Large intestine (tissue), 12 donors: ENCODE measurements around the gene CARD14. TPM values are rescaled to one million over a fixed set of nuclear protein-coding genes. Genes with fewer than 3 reads are reported as not detected.

Experiments
- DNase-seq, 2 donors: peaks; one replicate each; pipeline versions ENCODE4 v3.0.0 to v3.0.0-alpha.2; 2013
- H3K27ac ChIP-seq: one replicate; pipeline ENCODE4 v1.5.1; 2013; ENCODE audit warnings: low read length
- H3K27me3 ChIP-seq: 2 replicates; pipeline ENCODE4 v1.6.1; 2013; ENCODE audit warnings: low read length; ENCODE audit not compliant: control insufficient read depth, insufficient read depth
- H3K36me3 ChIP-seq: 2 replicates; pipeline ENCODE4 v1.6.1; 2013; ENCODE audit warnings: low read length; ENCODE audit not compliant: control insufficient read depth, insufficient read depth
- H3K4me1 ChIP-seq: one replicate; pipeline ENCODE4 v1.6.1; 2013; ENCODE audit warnings: low read length; ENCODE audit not compliant: control insufficient read depth, insufficient read depth
- H3K4me3 ChIP-seq: one replicate; pipeline ENCODE4 v1.5.1; 2013; ENCODE audit warnings: low read length
- H3K9me3 ChIP-seq: one replicate; pipeline ENCODE4 v1.6.1; 2013; ENCODE audit warnings: mild to moderate bottlenecking, low read depth, low read length, moderate library complexity; ENCODE audit not compliant: control insufficient read depth
- WGBS: methylation state at CpG from one replicate; pipeline ENCODE4 v1.1.5; 2013; ENCODE audit warnings: low lambda C conversion rate; ENCODE audit not compliant: insufficient coverage; 5-methylcytosine and 5-hydroxymethylcytosine counted together
- long read RNA-seq, 11 donors: transcript quantifications; one replicate each; lab custom pipeline, GENCODE V29; 2026
- polyA plus RNA-seq: library from polyadenylated mRNA; unstranded; fragments of 120-200 nt; gene quantifications from one replicate; pipeline ENCODE4 v1.2.1, GENCODE V29; 2013

The CARD14 gene
- polyA plus RNA-seq, result 3.2 TPM
- long read RNA-seq, donor 1, result 0 reads
- long read RNA-seq, donor 2, partial matches to known transcripts, result 20 of 20 reads
- long read RNA-seq, donor 2, other reads (novel, unspliced or antisense), result 0 of 20 reads
- long read RNA-seq, donor 3, result 0 reads
- long read RNA-seq, donor 4, result 0 reads
- long read RNA-seq, donor 5, result 0 reads
- long read RNA-seq, donor 6, partial matches to known transcripts, result 0 of 11 reads
- long read RNA-seq, donor 6, other reads (novel, unspliced or antisense), result 11 of 11 reads
- long read RNA-seq, donor 7, result 0 reads
- long read RNA-seq, donor 8, partial matches to known transcripts, result 12 of 24 reads
- long read RNA-seq, donor 8, other reads (novel, unspliced or antisense), result 12 of 24 reads
- long read RNA-seq, donor 9, result 0 reads
- long read RNA-seq, donor 10, result 0 reads
- long read RNA-seq, donor 11, result 0 reads

- DNase-seq, result no peak
- WGBS, result no CpG with 5 or more reads among the region's 19 CpGs
- H3K27me3 ChIP-seq, result peaks cover 10% of the 10 kb centered on the region
- no peak within 1 kb of the TSS for H3K4me3 ChIP-seq
- no peaks in the 10 kb centered on the region for H3K9me3 ChIP-seq
- H3K36me3 ChIP-seq, result no peaks in the 10 kb centered on the region
- H3K27ac ChIP-seq, result no peak within 1 kb of the TSS
- H3K4me1 ChIP-seq, result no peaks in the 10 kb centered on the region
Observed at GRCh38 chr17:80169784-80170500, at the start of gene CARD14. TSS of gene CARD14 (plus strand) at chr17:80170030. CDS start at chr17:80181439, 11,409 bp downstream.

GRCh38 chr17:80122026-80122575 lies 47.7 kb upstream of the CARD14 start:
- H3K4me3 ChIP-seq, result no peak overlapping the region
- DNase-seq, result no peak

GRCh38 chr17:80122926-80123505 lies 46.8 kb upstream of the CARD14 start:
- WGBS, result no CpG with 5 or more reads among the region's 6 CpGs
- no peak for DNase-seq
- Histone ChIP-seq H3K27ac (no peak overlapping the region), H3K4me1 (no peaks in the 10 kb centered on the region), H3K27me3 (peaks cover 4% of the 10 kb centered on the region), H3K9me3 (no peaks in the 10 kb centered on the region), H3K4me3 (no peak overlapping the region), H3K36me3 (peaks cover 2% of the 10 kb centered on the region)

More at GRCh38 chr17:80122026-80122575, 47.7 kb upstream of the CARD14 start:
- no peaks in the 10 kb centered on the region for H3K9me3 ChIP-seq
- no peak overlapping the region for H3K27ac ChIP-seq
- H3K27me3 ChIP-seq, result peaks cover 4% of the 10 kb centered on the region
- peaks cover 2% of the 10 kb centered on the region for H3K36me3 ChIP-seq
- no CpG with 5 or more reads among the region's 17 CpGs for WGBS
- H3K4me1 ChIP-seq, result no peaks in the 10 kb centered on the region

GRCh38 chr17:80123791-80124190 lies 46.0 kb upstream of the CARD14 start:
- no CpG with 5 or more reads among the region's 15 CpGs for WGBS
- H3K27ac ChIP-seq, result no peak overlapping the region
- no peaks in the 10 kb centered on the region for H3K4me1 ChIP-seq
- H3K9me3 ChIP-seq, result no peaks in the 10 kb centered on the region
- no peak overlapping the region for H3K4me3 ChIP-seq
- peaks cover 4% of the 10 kb centered on the region for H3K27me3 ChIP-seq
- no peak for DNase-seq
- H3K36me3 ChIP-seq, result no peaks in the 10 kb centered on the region

DNA sequence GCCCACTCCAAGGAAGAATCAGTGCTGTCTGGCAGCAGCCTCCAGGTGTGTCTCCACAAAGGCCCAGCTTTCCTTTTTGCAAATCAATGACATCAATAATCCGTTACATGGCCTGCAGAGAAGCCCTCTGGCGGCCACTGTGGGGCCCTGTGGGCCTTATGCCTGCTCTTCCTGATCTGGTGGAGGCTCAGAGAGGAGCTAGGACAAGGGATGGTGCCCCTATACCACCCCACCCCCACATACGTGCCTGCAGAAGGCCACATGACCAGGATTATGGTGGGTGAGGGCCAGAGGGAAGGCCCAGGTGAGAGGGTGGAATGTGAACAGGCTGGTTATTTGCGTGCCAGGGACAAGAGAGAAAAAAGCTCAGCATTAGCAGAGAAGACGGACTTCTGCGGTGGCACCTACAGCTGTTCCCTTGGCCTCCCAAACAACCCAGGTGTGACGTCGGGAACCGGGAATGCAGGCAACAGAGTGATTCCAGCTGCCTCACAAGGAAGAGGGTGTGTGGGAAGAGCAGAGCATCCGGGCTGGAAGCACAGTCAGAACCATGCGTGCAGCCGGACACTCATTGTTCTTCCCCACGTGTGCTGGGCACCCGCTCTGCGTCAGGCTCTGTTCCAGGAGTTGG lies 45.4 kb upstream of the CARD14 start:
- no peak overlapping the region for H3K27ac ChIP-seq
- H3K4me3 ChIP-seq, result no peak overlapping the region
- H3K36me3 ChIP-seq, result no peaks in the 10 kb centered on the region
- H3K9me3 ChIP-seq, result no peaks in the 10 kb centered on the region
- WGBS, result no CpG with 5 or more reads among the region's 15 CpGs
- H3K27me3 ChIP-seq, result peaks cover 4% of the 10 kb centered on the region
- peak in 1 of 2 donors; percentile 60 for DNase-seq
- H3K4me1 ChIP-seq, result no peaks in the 10 kb centered on the region

DNA sequence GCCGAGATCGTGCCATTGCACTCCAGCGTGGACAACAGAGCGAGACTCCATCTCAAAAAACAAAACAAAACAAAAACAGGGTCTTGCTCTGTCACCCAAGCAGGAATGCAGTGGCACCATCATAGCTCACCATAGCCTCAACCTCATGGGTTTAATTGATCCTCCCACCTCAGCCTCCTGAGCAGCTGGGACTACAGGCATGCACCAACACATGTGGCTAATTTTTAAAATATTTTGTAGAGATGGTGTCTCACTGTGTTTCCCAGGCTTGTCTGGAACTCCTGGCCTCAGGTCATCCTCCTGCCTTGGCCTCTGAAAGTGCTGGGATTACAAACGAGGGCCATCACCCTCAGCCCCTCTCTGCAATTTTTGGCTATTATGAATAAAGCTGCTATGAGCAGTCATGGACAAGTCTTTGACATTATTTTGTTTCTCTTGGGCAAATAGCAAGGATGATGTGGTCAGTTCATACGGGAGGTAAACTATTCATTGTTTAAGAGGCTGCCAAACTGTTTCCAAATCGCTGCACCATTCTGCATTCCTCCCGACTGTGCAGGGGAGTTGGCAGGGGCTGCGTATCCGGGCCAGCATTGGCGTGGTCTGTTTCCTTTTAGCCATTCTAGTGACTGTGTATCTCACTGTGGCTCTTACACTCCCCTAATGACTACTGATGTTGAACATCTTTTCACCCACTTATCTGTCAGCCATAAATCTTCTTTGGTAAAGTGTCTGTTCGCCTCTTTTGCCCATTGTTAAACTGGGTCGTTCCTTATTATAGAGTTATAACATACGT lies 44.0 kb upstream of the CARD14 start:
- 20% methylated on average over 2 of the region's 14 CpGs for WGBS
- Histone ChIP-seq H3K4me3 (no peak overlapping the region), H3K36me3 (no peaks in the 10 kb centered on the region), H3K9me3 (no peaks in the 10 kb centered on the region), H3K27me3 (peaks cover 4% of the 10 kb centered on the region), H3K27ac (no peak overlapping the region), H3K4me1 (no peaks in the 10 kb centered on the region)
- no peak for DNase-seq

DNA sequence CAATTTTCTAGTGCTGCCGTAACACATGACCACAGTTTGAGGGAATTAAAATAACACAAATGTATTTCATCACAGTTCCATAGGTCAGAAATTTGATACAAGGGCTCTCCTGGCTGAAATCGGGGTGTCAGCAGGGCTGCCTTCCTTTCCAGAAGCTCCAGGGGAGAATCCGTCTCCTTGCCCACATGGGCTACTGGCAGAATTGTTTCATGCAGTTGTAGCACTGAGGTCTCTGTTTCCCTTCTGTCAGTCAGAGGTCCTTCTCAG lies 43.4 kb upstream of the CARD14 start:
- Histone ChIP-seq H3K9me3 (no peaks in the 10 kb centered on the region), H3K4me1 (no peaks in the 10 kb centered on the region), H3K36me3 (no peaks in the 10 kb centered on the region), H3K27ac (no peak overlapping the region), H3K4me3 (no peak overlapping the region), H3K27me3 (peaks cover 4% of the 10 kb centered on the region)
- WGBS, result no CpG with 5 or more reads among the region's 3 CpGs
- no peak for DNase-seq

GRCh38 chr17:80129006-80129565 lies 40.7 kb upstream of the CARD14 start:
- H3K27ac ChIP-seq, result no peak overlapping the region
- H3K36me3 ChIP-seq, result peaks cover 10% of the 10 kb centered on the region
- H3K27me3 ChIP-seq, result peaks cover 4% of the 10 kb centered on the region
- H3K4me3 ChIP-seq, result no peak overlapping the region
- no peaks in the 10 kb centered on the region for H3K9me3 ChIP-seq
- H3K4me1 ChIP-seq, result no peaks in the 10 kb centered on the region
- no peak for DNase-seq
- WGBS, result 80% methylated on average over 1 of the region's 4 CpGs

GRCh38 chr17:80130992-80131391 lies 38.8 kb upstream of the CARD14 start:
- peaks cover 25% of the 10 kb centered on the region for H3K36me3 ChIP-seq
- H3K4me1 ChIP-seq, result no peaks in the 10 kb centered on the region
- H3K4me3 ChIP-seq, result no peak overlapping the region
- H3K9me3 ChIP-seq, result no peaks in the 10 kb centered on the region
- DNase-seq, result no peak
- peaks cover under 1% of the 10 kb centered on the region for H3K27me3 ChIP-seq
- WGBS, result 25% methylated on average over 1 of the region's 3 CpGs
- H3K27ac ChIP-seq, result no peak overlapping the region
